UCSD-AML1 (cell line): ENCODE measurements around the gene VPS41.

Experiments
- DNase-seq: peaks from one replicate; lab custom pipeline; 2025; ENCODE audit not compliant: unreplicated experiment; lab: John Stamatoyannopoulos, UW

VPS41 gene

GRCh38 chr7:38907066-38907465 lies 1.9 kb downstream of the VPS41 start:
- DNase-seq, result no peak

- no peak for DNase-seq
Observed at GRCh38 chr7:38905056-38905759, 3.8 kb downstream of the VPS41 start.

- DNase-seq, result no peak
Observed at GRCh38 chr7:38903057-38903456, 5.9 kb downstream of the VPS41 start.

- no peak for DNase-seq
Observed at GRCh38 chr7:38902449-38902848, 6.5 kb downstream of the VPS41 start.

GRCh38 chr7:38893061-38893460 lies 15.9 kb downstream of the VPS41 start:
- DNase-seq, result no peak

GRCh38 chr7:38890597-38890996 lies 18.4 kb downstream of the VPS41 start:
- no peak for DNase-seq

- DNase-seq, result no peak
Observed at GRCh38 chr7:38889872-38890432, 19.0 kb downstream of the VPS41 start.

GRCh38 chr7:38889079-38889478 lies 19.9 kb downstream of the VPS41 start:
- no peak for DNase-seq

- DNase-seq, result no peak
Observed at GRCh38 chr7:38886265-38886664, 22.7 kb downstream of the VPS41 start.

- no peak for DNase-seq
Observed at GRCh38 chr7:38883706-38884105, 25.3 kb downstream of the VPS41 start.

- DNase-seq, result no peak
Observed at GRCh38 chr7:38881947-38882684, 26.9 kb downstream of the VPS41 start.

- DNase-seq, result no peak
Observed at GRCh38 chr7:38881015-38881414, 28.0 kb downstream of the VPS41 start.

- no peak for DNase-seq
Observed at GRCh38 chr7:38880454-38880853, 28.5 kb downstream of the VPS41 start.

- DNase-seq, result no peak
Observed at GRCh38 chr7:38880035-38880434, 29.0 kb downstream of the VPS41 start.

- DNase-seq, result no peak
Observed at GRCh38 chr7:38878694-38879457, 30.1 kb downstream of the VPS41 start.

GRCh38 chr7:38873433-38873832 lies 35.6 kb downstream of the VPS41 start:
- no peak for DNase-seq

- DNase-seq, result no peak
Observed at GRCh38 chr7:38872202-38872601, 36.8 kb downstream of the VPS41 start.

- no peak for DNase-seq
Observed at GRCh38 chr7:38870147-38870546, 38.8 kb downstream of the VPS41 start.

- DNase-seq, result no peak
Observed at GRCh38 chr7:38863601-38864291, 45.2 kb downstream of the VPS41 start.

- DNase-seq, result no peak
Observed at GRCh38 chr7:38862666-38863065, 46.3 kb downstream of the VPS41 start.
